ENCODE results near the gene SLC32A1.

The SLC32A1 gene

DNA sequence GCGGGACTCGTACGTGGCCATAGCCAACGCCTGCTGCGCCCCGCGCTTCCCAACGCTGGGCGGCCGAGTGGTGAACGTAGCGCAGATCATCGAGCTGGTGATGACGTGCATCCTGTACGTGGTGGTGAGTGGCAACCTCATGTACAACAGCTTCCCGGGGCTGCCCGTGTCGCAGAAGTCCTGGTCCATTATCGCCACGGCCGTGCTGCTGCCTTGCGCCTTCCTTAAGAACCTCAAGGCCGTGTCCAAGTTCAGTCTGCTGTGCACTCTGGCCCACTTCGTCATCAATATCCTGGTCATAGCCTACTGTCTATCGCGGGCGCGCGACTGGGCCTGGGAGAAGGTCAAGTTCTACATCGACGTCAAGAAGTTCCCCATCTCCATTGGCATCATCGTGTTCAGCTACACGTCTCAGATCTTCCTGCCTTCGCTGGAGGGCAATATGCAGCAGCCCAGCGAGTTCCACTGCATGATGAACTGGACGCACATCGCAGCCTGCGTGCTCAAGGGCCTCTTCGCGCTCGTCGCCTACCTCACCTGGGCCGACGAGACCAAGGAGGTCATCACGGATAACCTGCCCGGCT is 3.4 kb downstream of the SLC32A1 start:
- peaks cover 3% of the 10 kb centered on the region; the same call in 1 of the 2 replicates for H3K9me3 ChIP-seq
- no peaks in the 10 kb centered on the region for H3K4me1 ChIP-seq
- no peaks in the 10 kb centered on the region for H3K36me3 ChIP-seq
- no peak for DNase-seq
- H3K27me3 ChIP-seq: peaks cover 97% of the 10 kb centered on the region
- H3K4me3 ChIP-seq (ENCODE audit: low read depth, low read length): no peak overlapping the region
- TF ChIP-seq, protein P1, sequence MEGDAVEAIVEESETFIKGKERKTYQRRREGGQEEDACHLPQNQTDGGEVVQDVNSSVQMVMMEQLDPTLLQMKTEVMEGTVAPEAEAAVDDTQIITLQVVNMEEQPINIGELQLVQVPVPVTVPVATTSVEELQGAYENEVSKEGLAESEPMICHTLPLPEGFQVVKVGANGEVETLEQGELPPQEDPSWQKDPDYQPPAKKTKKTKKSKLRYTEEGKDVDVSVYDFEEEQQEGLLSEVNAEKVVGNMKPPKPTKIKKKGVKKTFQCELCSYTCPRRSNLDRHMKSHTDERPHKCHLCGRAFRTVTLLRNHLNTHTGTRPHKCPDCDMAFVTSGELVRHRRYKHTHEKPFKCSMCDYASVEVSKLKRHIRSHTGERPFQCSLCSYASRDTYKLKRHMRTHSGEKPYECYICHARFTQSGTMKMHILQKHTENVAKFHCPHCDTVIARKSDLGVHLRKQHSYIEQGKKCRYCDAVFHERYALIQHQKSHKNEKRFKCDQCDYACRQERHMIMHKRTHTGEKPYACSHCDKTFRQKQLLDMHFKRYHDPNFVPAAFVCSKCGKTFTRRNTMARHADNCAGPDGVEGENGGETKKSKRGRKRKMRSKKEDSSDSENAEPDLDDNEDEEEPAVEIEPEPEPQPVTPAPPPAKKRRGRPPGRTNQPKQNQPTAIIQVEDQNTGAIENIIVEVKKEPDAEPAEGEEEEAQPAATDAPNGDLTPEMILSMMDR (IDR thresholded peaks at IDR 0.05; ENCODE audit: low read depth, low read length): no peak

DNA sequence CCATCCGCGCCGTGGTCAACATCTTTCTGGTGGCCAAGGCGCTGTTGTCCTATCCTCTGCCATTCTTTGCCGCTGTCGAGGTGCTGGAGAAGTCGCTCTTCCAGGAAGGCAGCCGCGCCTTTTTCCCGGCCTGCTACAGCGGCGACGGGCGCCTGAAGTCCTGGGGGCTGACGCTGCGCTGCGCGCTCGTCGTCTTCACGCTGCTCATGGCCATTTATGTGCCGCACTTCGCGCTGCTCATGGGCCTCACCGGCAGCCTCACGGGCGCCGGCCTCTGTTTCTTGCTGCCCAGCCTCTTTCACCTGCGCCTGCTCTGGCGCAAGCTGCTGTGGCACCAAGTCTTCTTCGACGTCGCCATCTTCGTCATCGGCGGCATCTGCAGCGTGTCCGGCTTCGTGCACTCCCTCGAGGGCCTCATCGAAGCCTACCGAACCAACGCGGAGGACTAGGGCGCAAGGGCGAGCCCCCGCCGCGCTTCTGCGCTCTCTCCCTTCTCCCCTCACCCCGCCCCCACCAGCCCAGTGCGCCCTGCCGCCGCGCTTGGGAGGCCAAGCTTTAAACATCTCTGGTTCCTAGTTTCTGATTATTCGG is 4.0 kb downstream of the SLC32A1 start:
- no peaks in the 10 kb centered on the region for H3K4me1 ChIP-seq
- peaks cover 97% of the 10 kb centered on the region for H3K27me3 ChIP-seq
- H3K4me3 ChIP-seq (ENCODE audit: low read depth, low read length): no peak overlapping the region
- H3K36me3 ChIP-seq: no peaks in the 10 kb centered on the region
- DNase-seq: no peak
- peaks cover 3% of the 10 kb centered on the region; the same call in 1 of the 2 replicates for H3K9me3 ChIP-seq
- TF ChIP-seq, protein P1 (IDR thresholded peaks at IDR 0.05; ENCODE audit: low read depth, low read length): no peak

DNA sequence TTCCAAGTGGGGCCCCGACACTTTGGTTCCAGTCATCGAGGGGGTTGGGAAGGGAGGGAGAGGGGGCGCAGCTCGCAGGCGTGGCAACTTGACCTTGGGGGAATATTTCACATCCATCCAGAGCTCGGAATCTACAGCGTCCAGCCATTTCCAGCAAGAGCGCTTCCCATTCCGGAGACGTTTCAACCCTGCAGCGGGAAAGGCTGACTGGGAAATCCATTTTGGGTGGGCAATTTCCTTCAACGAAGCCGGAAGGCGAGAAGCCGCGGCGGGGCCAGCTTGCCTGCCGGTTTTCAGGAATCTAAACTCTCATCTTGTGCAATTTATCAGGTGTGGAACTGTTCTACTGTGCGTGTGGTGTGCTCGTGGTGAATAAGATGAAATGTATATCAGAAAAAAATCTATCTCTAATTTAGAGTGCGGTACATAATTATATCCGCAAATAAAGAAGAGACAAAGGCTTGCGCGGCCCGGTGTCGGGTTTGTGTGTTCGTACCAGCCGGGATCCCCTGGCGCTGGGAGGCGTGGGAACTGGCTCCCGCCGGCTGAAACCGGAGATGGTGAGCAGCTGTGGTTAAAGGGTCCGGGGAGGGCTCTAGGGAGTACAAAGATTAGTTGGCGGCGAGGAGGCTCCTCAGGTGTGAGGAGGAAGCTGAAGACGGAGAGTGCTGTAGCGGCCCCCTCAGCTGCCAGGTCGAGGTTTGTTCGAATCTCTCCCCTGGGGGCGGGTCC is 4.8 kb downstream of the SLC32A1 start:
- H3K4me3 ChIP-seq (ENCODE audit: low read depth, low read length): no peak overlapping the region
- TF ChIP-seq, protein P1 (IDR thresholded peaks at IDR 0.05; ENCODE audit: low read depth, low read length): no peak
- no peak for DNase-seq
- peaks cover 97% of the 10 kb centered on the region for H3K27me3 ChIP-seq
- no peaks in the 10 kb centered on the region for H3K4me1 ChIP-seq
- H3K9me3 ChIP-seq: peaks cover 3% of the 10 kb centered on the region; the same call in 1 of the 2 replicates
- H3K36me3 ChIP-seq: no peaks in the 10 kb centered on the region

DNA sequence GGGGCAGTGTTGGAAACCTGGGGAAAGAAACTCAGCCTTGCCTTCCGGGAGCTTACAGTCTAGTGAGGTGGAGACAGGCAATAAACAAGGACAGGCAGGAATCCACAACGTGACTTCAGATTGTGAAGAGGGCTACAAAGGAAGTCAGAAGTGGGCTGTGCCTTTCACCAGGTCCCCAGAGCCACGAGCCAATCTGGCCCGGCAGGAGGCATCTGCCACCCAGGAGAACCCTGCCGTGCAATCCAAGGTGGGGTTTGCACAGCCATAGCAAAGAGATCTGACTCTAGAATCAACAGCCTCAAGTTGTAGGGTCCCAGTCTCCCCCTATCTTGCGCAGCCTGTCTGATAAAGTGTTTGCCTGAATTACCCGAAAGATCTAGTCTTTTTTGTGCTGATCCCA is 5.5 kb downstream of the SLC32A1 start:
- no peak for DNase-seq
- Histone ChIP-seq H3K4me1 (no peaks in the 10 kb centered on the region), H3K4me3 (ENCODE audit: low read depth, low read length) (no peak overlapping the region), H3K36me3 (no peaks in the 10 kb centered on the region), H3K9me3 (peaks cover 3% of the 10 kb centered on the region; the same call in 1 of the 2 replicates), H3K27me3 (peaks cover 95% of the 10 kb centered on the region)
- TF ChIP-seq, protein P1 (IDR thresholded peaks at IDR 0.05; ENCODE audit: low read depth, low read length): no peak

DNA sequence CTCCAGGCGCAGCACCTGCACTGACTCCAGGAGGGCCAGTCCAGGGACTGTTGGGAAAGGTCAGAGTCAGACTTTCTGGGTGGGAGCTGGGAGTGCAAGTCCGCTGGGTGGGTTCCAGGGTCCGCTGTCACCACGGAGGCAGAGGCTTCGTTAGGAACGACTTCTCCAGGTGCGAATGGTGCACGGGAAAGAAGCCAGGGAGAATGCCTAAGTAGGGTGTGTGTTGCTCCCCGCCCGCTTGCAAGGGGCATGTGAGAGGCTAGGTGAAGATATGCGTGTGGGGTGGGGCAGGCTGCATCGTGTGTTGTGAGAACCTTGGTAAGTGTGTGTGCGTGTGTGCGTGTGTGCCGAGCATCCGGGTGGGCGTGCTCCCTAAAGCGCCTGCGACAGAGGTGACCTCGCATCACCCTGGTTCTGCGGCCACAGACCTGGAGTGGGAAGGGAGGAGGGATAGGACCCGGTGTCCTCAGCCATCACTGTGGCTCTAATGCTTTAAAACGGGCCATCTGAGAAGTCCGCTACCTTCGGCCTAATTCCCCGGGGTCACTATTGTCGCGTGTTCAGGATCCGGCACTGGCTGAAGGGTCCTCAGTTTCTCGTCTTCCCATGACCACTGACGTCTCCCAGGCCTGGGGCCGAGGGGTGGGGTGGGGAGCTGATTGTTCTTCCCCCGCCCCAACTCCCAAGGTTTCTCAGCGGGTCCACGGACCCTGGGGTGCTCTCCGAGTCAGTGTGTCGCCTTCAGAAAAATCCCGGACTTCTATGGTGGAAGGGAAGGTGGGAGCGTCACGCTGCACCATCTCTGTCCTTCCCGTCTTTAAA is 6.1 kb downstream of the SLC32A1 start:
- no peak for DNase-seq
- Histone ChIP-seq H3K4me1 (no peaks in the 10 kb centered on the region), H3K27me3 (peaks cover 93% of the 10 kb centered on the region), H3K9me3 (peaks cover 3% of the 10 kb centered on the region; the same call in 1 of the 2 replicates), H3K36me3 (no peaks in the 10 kb centered on the region), H3K4me3 (ENCODE audit: low read depth, low read length) (peak overlapping the region; percentile 69)
- TF ChIP-seq, protein P1 (IDR thresholded peaks at IDR 0.05; ENCODE audit: low read depth, low read length): no peak
